Endothelial cell of umbilical vein (primary cell): ENCODE measurements around the gene HYAL3. TPM values are rescaled to one million over a fixed set of nuclear protein-coding genes. Genes with fewer than 3 reads are reported as not detected.

Source experiments
- BruUV-seq: library from RNA; stranded (reverse); fragments of 400-500 nt; replicated peaks from 2 replicates; lab custom pipeline; 2021; lab: Mats Ljungman, UMichigan
- CTCF ChIA-PET: fragments of 300-600, 350-600 bp; sonication (Branson Sonifier 250); formaldehyde crosslinking; loops from one replicate; lab custom pipeline; 2021; ENCODE audit warnings: antibody characterized with exemption, inconsistent platforms; lab: Charles Lee
- POLR2A ChIA-PET: fragments of 300-600, 350-600 bp; sonication (Branson Sonifier 250); formaldehyde crosslinking; loops from one replicate; lab custom pipeline; 2021; ENCODE audit warnings: antibody characterized with exemption, inconsistent platforms; lab: Charles Lee
- DNase-seq: peaks from one replicate; pipeline ENCODE4 v3.0.0-alpha.2; 2011; ENCODE audit warnings: low read depth, low spot score
- FAIRE-seq: peaks from 2 replicates; lab custom pipeline; 2011; peaks lifted over from hg19 to GRCh38; lab: Jason Lieb, UNC
- H2AFZ ChIP-seq: 2 replicates; pipeline ENCODE4 v1.6.0; 2012; ENCODE audit warnings: low read depth, low read length, control low read depth, inconsistent platforms
- H3K27ac ChIP-seq: 2 replicates; pipeline ENCODE4 v1.5.1; 2011; ENCODE audit warnings: low read depth, mild to moderate bottlenecking, control low read depth, low read length, moderate library complexity; ENCODE audit not compliant: insufficient read depth
- H3K27me3 ChIP-seq, 2 experiments: 2 replicates each; pipeline versions ENCODE4 v1.6.0 to v1.6.1; 2011; ENCODE audit warnings: low read length in 2 of 2, mixed read lengths in 1 of 2; ENCODE audit not compliant: control insufficient read depth in 2 of 2, insufficient read depth in 2 of 2
- H3K36me3 ChIP-seq, 2 experiments: 2 replicates in 1 of 2; 3 replicates in 1 of 2; pipeline ENCODE4 v1.5.1; 2011; ENCODE audit warnings: low read length in 2 of 2, mild to moderate bottlenecking in 1 of 2, moderate library complexity in 1 of 2; ENCODE audit not compliant: control insufficient read depth in 2 of 2, insufficient read depth in 2 of 2; ENCODE audit errors: extremely low read depth in 1 of 2
- H3K4me1 ChIP-seq: 3 replicates; pipeline ENCODE4 v1.5.1; 2011; ENCODE audit warnings: mild to moderate bottlenecking, low read length; ENCODE audit not compliant: control insufficient read depth, insufficient read depth; ENCODE audit errors: extremely low read depth
- H3K4me2 ChIP-seq: 2 replicates; pipeline ENCODE4 v1.6.1; 2011; ENCODE audit warnings: low read length, control low read depth, mixed read lengths; ENCODE audit not compliant: insufficient read depth
- H3K4me3 ChIP-seq, 3 experiments: fragments of 200-600 bp in 1 of 3; sonication (generic), shearing (Covaris generic) in 1 of 3; replicated peaks in 1 of 3; 2 replicates each; pipeline ENCODE4 v1.5.1; 2011 to 2016; ENCODE audit warnings: control low read depth in 3 of 3, low read length in 3 of 3, mild to moderate bottlenecking in 2 of 3, inconsistent platforms in 1 of 3, low read depth in 1 of 3, moderate library complexity in 1 of 3; ENCODE audit not compliant: insufficient read depth in 1 of 3
- H3K79me2 ChIP-seq: 2 replicates; pipeline ENCODE4 v1.6.0; 2012; ENCODE audit warnings: low read length, inconsistent platforms; ENCODE audit not compliant: control insufficient read depth, insufficient read depth
- H3K9ac ChIP-seq: replicated peaks from 2 replicates; pipeline ENCODE3; 2011; ENCODE audit warnings: low read length, control low read depth; ENCODE audit not compliant: insufficient read depth; ENCODE audit errors: extremely low read depth
- H3K9me1 ChIP-seq: replicated peaks from 3 replicates; pipeline ENCODE4 v1.6.0; 2011; ENCODE audit warnings: mild to moderate bottlenecking, low read length; ENCODE audit not compliant: control insufficient read depth, insufficient read depth; ENCODE audit errors: extremely low read depth
- H3K9me3 ChIP-seq: replicated peaks from 2 replicates; pipeline ENCODE4 v1.5.1; 2012; ENCODE audit warnings: low read length, inconsistent platforms; ENCODE audit not compliant: control insufficient read depth, insufficient read depth
- H4K20me1 ChIP-seq: replicated peaks from 2 replicates; pipeline ENCODE3; 2011; ENCODE audit warnings: mild to moderate bottlenecking, low read length; ENCODE audit not compliant: control insufficient read depth, insufficient read depth; ENCODE audit errors: extremely low read depth
- CTCF ChIP-seq, 2 donors: IDR thresholded peaks; 1 replicate in 1 of 2; 2 replicates in 1 of 2; pipeline ENCODE4 v1.5.1; 2011; ENCODE audit warnings: low read length in 2 of 2, mild to moderate bottlenecking in 2 of 2, moderate library complexity in 2 of 2, control low read depth in 1 of 2, inconsistent platforms in 1 of 2, low read depth in 1 of 2; ENCODE audit not compliant: insufficient read depth in 1 of 2; ENCODE audit errors: extremely low read depth in 1 of 2
- EZH2 ChIP-seq: IDR thresholded peaks from 2 replicates; pipeline ENCODE4 v1.6.1; 2012; ENCODE audit warnings: borderline replicate concordance, low read depth, mild to moderate bottlenecking, moderate library complexity, low read length, inconsistent platforms; ENCODE audit not compliant: severe bottlenecking
- FOS ChIP-seq: IDR thresholded peaks from 2 replicates; pipeline ENCODE4 v1.6.1; 2011; ENCODE audit warnings: mild to moderate bottlenecking, low read length, moderate library complexity, borderline replicate concordance; ENCODE audit not compliant: insufficient read depth
- GATA2 ChIP-seq: IDR thresholded peaks from 2 replicates; pipeline ENCODE4 v1.7.0; 2011; ENCODE audit warnings: low read depth, mild to moderate bottlenecking, moderate library complexity, mixed read lengths, low read length; ENCODE audit not compliant: insufficient read length, insufficient read depth
- JUN ChIP-seq: IDR thresholded peaks from 2 replicates; pipeline ENCODE4 v1.6.1; 2011; ENCODE audit warnings: borderline replicate concordance, low read depth; ENCODE audit not compliant: insufficient read length, insufficient read depth
- MAX ChIP-seq: IDR thresholded peaks from 2 replicates; pipeline ENCODE4 v1.6.1; 2011; ENCODE audit not compliant: insufficient read depth, insufficient read length
- MYC ChIP-seq: IDR thresholded peaks from one replicate; pipeline ENCODE4 v1.6.1; 2011; ENCODE audit warnings: mild to moderate bottlenecking, low read depth, low read length
- POLR2A ChIP-seq: IDR thresholded peaks from 2 replicates; pipeline ENCODE4 v1.6.1; 2012; ENCODE audit warnings: low read depth, mild to moderate bottlenecking, control low read depth, low read length
- POLR2AphosphoS5 ChIP-seq: IDR thresholded peaks from 2 replicates; pipeline ENCODE4 v1.6.1; 2012; ENCODE audit warnings: low read depth, mild to moderate bottlenecking, control low read depth, low read length, moderate library complexity; ENCODE audit not compliant: insufficient read depth
- dilution Hi-C: fragments of 300-500 bp; cut with MboI; formaldehyde crosslinking; loops from one replicate; pipeline ENCODE4 v1.15.0; 2019; ENCODE audit warnings: low sequenced_read_pairs; ENCODE audit not compliant: extremely low pct_ligation_motif_present
- intact Hi-C: fragments of 100-400 bp; cut with micrococcal nuclease; formaldehyde crosslinking; loops from one replicate; pipeline ENCODE4 v1.10.0; 2022
- polyA plus RNA-seq, 4 experiments: library from polyadenylated mRNA; depleted of rRNA in 3 of 4; stranded (reverse) in 3 of 4; unstranded in 1 of 4; fragments of >200 nt; gene quantifications; 2 replicates each; pipeline versions ENCODE4 v1.2.1 to v1.2.3, GENCODE V29; 2011 to 2012; ENCODE audit warnings: missing spikeins in 1 of 4
- total RNA-seq: library from RNA; stranded (reverse); gene quantifications from 2 replicates; pipeline ENCODE4 v1.2.3, GENCODE V29; 2021

Gene HYAL3
- total and polyA plus RNA-seq, 2 donors (not counting 3 experiments of a cell fraction or from before 2014, with no cell fraction given) = 4.8 to 11.5 TPM

- H3K4me3 ChIP-seq = peak overlapping the region; percentile 85 to 93 (median 90)
- FAIRE-seq (peak; percentile 26), DNase-seq (peak; percentile 37)
- H3K9me3 ChIP-seq = no peaks in the 10 kb centered on the region
- no peak overlapping the region for H2AFZ ChIP-seq
- H3K79me2 ChIP-seq = peaks cover 54% of the 10 kb centered on the region
- no peaks in the 10 kb centered on the region for H3K9me1 ChIP-seq
- H3K36me3 ChIP-seq = peaks cover under 1 to 5% of the 10 kb centered on the region in 2 experiments
- H4K20me1 ChIP-seq = no peaks in the 10 kb centered on the region
- peak overlapping the region; percentile 95 for H3K27ac ChIP-seq
- peak overlapping the region; percentile 93 for H3K4me2 ChIP-seq
- TF ChIP-seq GATA2 = peak; percentile 16
- TF ChIP-seq MYC = no peak
- intact Hi-C loops (loop anchor here (1.0 kb wide), 2 partner anchors 8 to 37 kb away; partner anchors contain the start of genes HYAL3, NAA80 and TUSC2), dilution Hi-C loops (no loop called here)
- H3K9ac ChIP-seq = peak overlapping the region; percentile 92
- no peaks in the 10 kb centered on the region for H3K27me3 ChIP-seq
- ChIA-PET CTCF (interaction anchor here (0.9 to 5.0 kb wide), 10 partner anchors 9 to 275 kb away, joined by 3 to 66 read pairs (median 8); partner anchors contain the start of genes CISH, CYB561D2, HYAL2 and HYAL3), POLR2A (interaction anchor here (0.5 to 6.1 kb wide), 5 partner anchors 9 to 207 kb away, joined by 3 to 38 read pairs (median 7); partner anchors contain the start of genes HYAL2, HYAL3, NAA80 and TUSC2)
- BruUV-seq = TSS peak; percentile 63
- H3K4me1 ChIP-seq = peaks cover 43% of the 10 kb centered on the region
These were observed 37.4 kb upstream of the HYAL3 start for GRCh38 chr3:50336452-50337174.

GRCh38 chr3:50334339-50335075, 35.3 kb upstream of the HYAL3 start:
- BruUV-seq = no TSS peak
- H3K79me2 ChIP-seq = peaks cover 60% of the 10 kb centered on the region
- dilution Hi-C loops = no loop called here
- TF ChIP-seq POLR2A (no peak), JUN (no peak), GATA2 (no peak), EZH2 (no peak), MAX (no peak), POLR2AphosphoS5 (no peak), FOS (no peak), CTCF (IDR thresholded peaks at IDR 0.05; ENCODE audit: extremely low read depth in 1 of 2, insufficient read depth in 1 of 2, low read depth in 1 of 2, low read length in 2 of 2) (no peak), MYC (no peak)
- ChIA-PET CTCF (interaction anchor here (0.6 to 5.0 kb wide), 5 partner anchors 11 to 208 kb away, joined by 3 to 66 read pairs (median 4); partner anchors contain the start of gene HYAL2), POLR2A (interaction anchor here (6.1 kb wide), 1 partner anchor 12 kb away, joined by 38 read pairs; the partner anchor contains the start of gene HYAL2)
- no peaks in the 10 kb centered on the region for H4K20me1 ChIP-seq
- peak overlapping the region in 1 of 3 experiments; percentile 24 for H3K4me3 ChIP-seq
- no peak overlapping the region for H2AFZ ChIP-seq
- peaks cover 36% of the 10 kb centered on the region for H3K4me1 ChIP-seq
- peak overlapping the region; percentile 93 for H3K4me2 ChIP-seq
- H3K9me1 ChIP-seq = no peaks in the 10 kb centered on the region
- peak overlapping the region; percentile 78 for H3K9ac ChIP-seq
- peak overlapping the region; percentile 95 for H3K27ac ChIP-seq
- H3K9me3 ChIP-seq = no peaks in the 10 kb centered on the region
- H3K27me3 ChIP-seq = no peaks in the 10 kb centered on the region
- intact Hi-C loops = loop anchor here (1.0 kb wide), 1 partner anchor 11 kb away; no protein-coding TSS in a partner anchor
- peaks cover 20 to 26% of the 10 kb centered on the region in 2 experiments for H3K36me3 ChIP-seq
- DNase-seq (peak; percentile 47), FAIRE-seq (no peak)
